Mesenchymal stem cell (in vitro differentiated cells and primary cell): ENCODE measurements around the gene GLT1D1.

Experiments
- DNase-seq: peaks from one replicate; pipeline ENCODE4 v3.0.0-alpha.2; 2013
- H2AFZ ChIP-seq: one replicate; pipeline ENCODE4 v1.6.1; 2013; ENCODE audit warnings: low read depth, mild to moderate bottlenecking, control low read depth, inconsistent platforms, low read length, moderate library complexity
- H2AK5ac ChIP-seq: 2 replicates; pipeline ENCODE4 v1.6.1; 2013; ENCODE audit warnings: low read length, moderate library complexity, mild to moderate bottlenecking, inconsistent platforms; ENCODE audit not compliant: severe bottlenecking
- H2BK120ac ChIP-seq: one replicate; pipeline ENCODE4 v1.6.1; 2013; ENCODE audit warnings: low read depth, mild to moderate bottlenecking, inconsistent platforms, low read length, moderate library complexity
- H2BK12ac ChIP-seq, 2 experiments: one replicate each; pipeline ENCODE4 v1.6.1; 2013; ENCODE audit warnings: inconsistent platforms in 2 of 2, low read length in 2 of 2, mild to moderate bottlenecking in 2 of 2, moderate library complexity in 2 of 2, control low read depth in 1 of 2
- H2BK15ac ChIP-seq: one replicate; pipeline ENCODE4 v1.6.1; 2013; ENCODE audit warnings: mild to moderate bottlenecking, low read depth, inconsistent platforms; ENCODE audit not compliant: poor library complexity, severe bottlenecking
- H2BK5ac ChIP-seq: 2 replicates; pipeline ENCODE4 v1.6.1; 2013; ENCODE audit warnings: low read depth, mild to moderate bottlenecking, low read length, control low read depth, inconsistent platforms; ENCODE audit not compliant: poor library complexity, severe bottlenecking
- H3K14ac ChIP-seq, 2 experiments: one replicate each; pipeline ENCODE4 v1.6.1; 2013; ENCODE audit warnings: inconsistent platforms in 2 of 2, low read length in 2 of 2, control low read depth in 1 of 2, mild to moderate bottlenecking in 1 of 2, moderate library complexity in 1 of 2
- H3K18ac ChIP-seq, 2 experiments: one replicate each; pipeline ENCODE4 v1.6.1; 2013; ENCODE audit warnings: inconsistent platforms in 2 of 2, low read length in 2 of 2, control low read depth in 1 of 2, low read depth in 1 of 2, mild to moderate bottlenecking in 1 of 2
- H3K23ac ChIP-seq, 2 experiments: one replicate each; pipeline ENCODE4 v1.6.1; 2013; ENCODE audit warnings: inconsistent platforms in 2 of 2, low read length in 2 of 2, mild to moderate bottlenecking in 2 of 2, moderate library complexity in 2 of 2, control low read depth in 1 of 2
- H3K27ac ChIP-seq: 2 replicates; pipeline ENCODE4 v1.5.1; 2013; ENCODE audit warnings: mild to moderate bottlenecking, moderate library complexity, low read length, control low read depth, inconsistent platforms; ENCODE audit not compliant: poor library complexity, severe bottlenecking
- H3K27me3 ChIP-seq, 2 experiments: 2 replicates each; pipeline versions ENCODE4 v1.6.1 to v1.7.0; 2013; ENCODE audit warnings: low read length in 2 of 2, mild to moderate bottlenecking in 2 of 2, moderate library complexity in 2 of 2, control low read depth in 1 of 2, inconsistent platforms in 1 of 2; ENCODE audit not compliant: control insufficient read depth in 1 of 2, insufficient read depth in 1 of 2
- H3K36me3 ChIP-seq, 2 experiments: 2 replicates each; pipeline versions ENCODE4 v1.6.1 to v1.7.0; 2013; ENCODE audit warnings: low read length in 2 of 2, control low read depth in 1 of 2, inconsistent platforms in 1 of 2, low read depth in 1 of 2, mild to moderate bottlenecking in 1 of 2; ENCODE audit not compliant: insufficient read depth in 2 of 2, control insufficient read depth in 1 of 2
- H3K4ac ChIP-seq, 2 experiments: one replicate each; pipeline ENCODE4 v1.6.1; 2013; ENCODE audit warnings: inconsistent platforms in 2 of 2, low read length in 2 of 2, mild to moderate bottlenecking in 2 of 2, moderate library complexity in 2 of 2, control low read depth in 1 of 2, low read depth in 1 of 2
- H3K4me1 ChIP-seq: 2 replicates; pipeline ENCODE4 v1.6.1; 2013; ENCODE audit warnings: low read depth, low read length, control low read depth; ENCODE audit not compliant: control insufficient read depth, insufficient read depth
- H3K4me2 ChIP-seq: 2 replicates; pipeline ENCODE4 v1.6.1; 2013; ENCODE audit warnings: low read length, mild to moderate bottlenecking, inconsistent platforms; ENCODE audit not compliant: poor library complexity, severe bottlenecking
- H3K4me3 ChIP-seq, 2 experiments: 2 replicates each; pipeline versions ENCODE4 v1.5.1 to v1.7.0; 2013; ENCODE audit warnings: low read length in 2 of 2, mild to moderate bottlenecking in 2 of 2, control low read depth in 1 of 2, low read depth in 1 of 2; ENCODE audit not compliant: insufficient read depth in 1 of 2
- H3K79me1 ChIP-seq: replicated peaks from 2 replicates; pipeline ENCODE4 v1.6.1; 2013; ENCODE audit warnings: mild to moderate bottlenecking, control low read depth, low read length, inconsistent platforms; ENCODE audit not compliant: poor library complexity, severe bottlenecking
- H3K9ac ChIP-seq: 2 replicates; pipeline ENCODE4 v1.7.0; 2013; ENCODE audit warnings: mild to moderate bottlenecking, low read length, moderate library complexity
- H3K9me3 ChIP-seq: 2 replicates; pipeline ENCODE4 v1.7.0; 2013; ENCODE audit warnings: mild to moderate bottlenecking, low read length; ENCODE audit not compliant: control insufficient read depth
- H4K8ac ChIP-seq: one replicate; pipeline ENCODE4 v1.6.1; 2013; ENCODE audit warnings: inconsistent platforms, mild to moderate bottlenecking, low read length, moderate library complexity
- H4K91ac ChIP-seq: one replicate; pipeline ENCODE4 v1.6.1; 2013; ENCODE audit warnings: mild to moderate bottlenecking, low read length, inconsistent platforms
- WGBS: methylation state at CpG from one replicate; pipeline ENCODE4 v1.1.7; 2013; ENCODE audit warnings: mixed read lengths; 5-methylcytosine and 5-hydroxymethylcytosine counted together

The GLT1D1 gene

GRCh38 chr12:128968668-128969067 lies 115.4 kb downstream of the GLT1D1 start:
- Histone ChIP-seq H2BK12ac (no peak overlapping the region), H3K79me1 (no peaks in the 10 kb centered on the region), H2AK5ac (no peak overlapping the region), H3K4me1 (peaks cover 13% of the 10 kb centered on the region), H3K4me2 (no peak overlapping the region), H3K27ac (no peak overlapping the region), H3K18ac (no peak overlapping the region), H3K9ac (no peak overlapping the region), H3K4me3 (no peak overlapping the region), H2BK120ac (no peak overlapping the region), H3K36me3 (no peaks in the 10 kb centered on the region), H3K23ac (no peak overlapping the region), H4K91ac (no peak overlapping the region), H2AFZ (no peak overlapping the region), H4K8ac (no peak overlapping the region), H3K27me3 (peaks cover 12 to 31% of the 10 kb centered on the region in 2 experiments), H3K14ac (no peak overlapping the region), H3K9me3 (peaks cover 6% of the 10 kb centered on the region), H3K4ac (no peak overlapping the region), H2BK5ac (no peak overlapping the region), H2BK15ac (no peak overlapping the region)
- DNase-seq: no peak
- 54% methylated on average over 8 of the region's 8 CpGs for WGBS

GRCh38 chr12:128969480-128970055 lies 116.3 kb downstream of the GLT1D1 start:
- H3K4me1 ChIP-seq: peaks cover 13% of the 10 kb centered on the region
- no peak overlapping the region for H4K8ac ChIP-seq
- H3K23ac ChIP-seq: no peak overlapping the region
- H3K79me1 ChIP-seq: no peaks in the 10 kb centered on the region
- no peak overlapping the region for H2BK15ac ChIP-seq
- H3K36me3 ChIP-seq: no peaks in the 10 kb centered on the region
- no peak overlapping the region for H3K18ac ChIP-seq
- 7% methylated on average over 17 of the region's 18 CpGs for WGBS
- no peak overlapping the region for H2BK5ac ChIP-seq
- H2BK12ac ChIP-seq: no peak overlapping the region
- H3K4ac ChIP-seq: no peak overlapping the region
- H3K27ac ChIP-seq: no peak overlapping the region
- no peak overlapping the region for H3K4me2 ChIP-seq
- H3K9me3 ChIP-seq: peaks cover 5% of the 10 kb centered on the region
- H3K14ac ChIP-seq: no peak overlapping the region
- H2AFZ ChIP-seq: no peak overlapping the region
- no peak overlapping the region for H3K9ac ChIP-seq
- no peak for DNase-seq
- H2AK5ac ChIP-seq: no peak overlapping the region
- H2BK120ac ChIP-seq: no peak overlapping the region
- peaks cover 12 to 32% of the 10 kb centered on the region in 2 experiments for H3K27me3 ChIP-seq
- H3K4me3 ChIP-seq: no peak overlapping the region
- no peak overlapping the region for H4K91ac ChIP-seq

GRCh38 chr12:128970110-128970509 lies 116.8 kb downstream of the GLT1D1 start:
- H3K9ac ChIP-seq: no peak overlapping the region

GRCh38 chr12:128970941-128971340 lies 117.7 kb downstream of the GLT1D1 start:
- Histone ChIP-seq H3K4me1 (peaks cover 13% of the 10 kb centered on the region), H3K9ac (no peak overlapping the region), H2AFZ (no peak overlapping the region), H3K79me1 (no peaks in the 10 kb centered on the region), H4K8ac (no peak overlapping the region), H3K23ac (no peak overlapping the region), H3K4me3 (no peak overlapping the region), H3K9me3 (no peaks in the 10 kb centered on the region), H3K27me3 (peaks cover 15 to 31% of the 10 kb centered on the region in 2 experiments), H3K18ac (no peak overlapping the region), H3K4me2 (no peak overlapping the region), H3K36me3 (no peaks in the 10 kb centered on the region), H2BK12ac (no peak overlapping the region), H2BK5ac (no peak overlapping the region), H2BK120ac (no peak overlapping the region), H3K14ac (no peak overlapping the region), H3K4ac (no peak overlapping the region), H4K91ac (no peak overlapping the region), H2BK15ac (no peak overlapping the region), H3K27ac (no peak overlapping the region), H2AK5ac (no peak overlapping the region)
- DNase-seq: no peak
- WGBS: 58% methylated on average over 13 of the region's 13 CpGs

More at GRCh38 chr12:128970110-128970509, 116.8 kb downstream of the GLT1D1 start:
- H2BK5ac ChIP-seq: no peak overlapping the region
- no peak overlapping the region for H2BK120ac ChIP-seq
- H2BK15ac ChIP-seq: no peak overlapping the region
- no peak overlapping the region for H3K4me3 ChIP-seq
- H3K27ac ChIP-seq: no peak overlapping the region
- H3K4me1 ChIP-seq: peaks cover 13% of the 10 kb centered on the region
- no peak overlapping the region for H3K23ac ChIP-seq
- no peaks in the 10 kb centered on the region for H3K36me3 ChIP-seq
- no peak for DNase-seq
- H3K4me2 ChIP-seq: no peak overlapping the region
- H3K9me3 ChIP-seq: no peaks in the 10 kb centered on the region
- no peak overlapping the region for H4K91ac ChIP-seq
- 24% methylated on average over 13 of the region's 13 CpGs for WGBS
- H2AFZ ChIP-seq: no peak overlapping the region
- no peaks in the 10 kb centered on the region for H3K79me1 ChIP-seq
- no peak overlapping the region for H3K18ac ChIP-seq
- H3K27me3 ChIP-seq: peaks cover 12 to 32% of the 10 kb centered on the region in 2 experiments
- no peak overlapping the region for H2BK12ac ChIP-seq
- no peak overlapping the region for H4K8ac ChIP-seq
- H3K14ac ChIP-seq: no peak overlapping the region
- no peak overlapping the region for H2AK5ac ChIP-seq
- no peak overlapping the region for H3K4ac ChIP-seq
